Pulmonary artery endothelial cell (primary cell): ENCODE data around the gene PSRC1. TPM values are rescaled to one million over a fixed set of nuclear protein-coding genes. Genes with fewer than 3 reads are reported as not detected.
"Not testable (repeated sequence)": the region's sequence is repeated elsewhere in the genome, so short reads cannot be mapped to it uniquely, and the experiment has no call there.

Experiments used
- DNase-seq: peaks from one replicate; pipeline ENCODE4 v3.0.0-alpha.2; 2011; ENCODE audit warnings: low read depth, low spot score
- total RNA-seq: library from RNA; depleted of rRNA; stranded (reverse); fragments of >200 nt; gene quantifications from 2 replicates; pipeline ENCODE4 v1.2.3, GENCODE V29; 2014

Gene PSRC1
- total RNA-seq, 1 donor from 2014 or later, result 5.5 TPM

DNA sequence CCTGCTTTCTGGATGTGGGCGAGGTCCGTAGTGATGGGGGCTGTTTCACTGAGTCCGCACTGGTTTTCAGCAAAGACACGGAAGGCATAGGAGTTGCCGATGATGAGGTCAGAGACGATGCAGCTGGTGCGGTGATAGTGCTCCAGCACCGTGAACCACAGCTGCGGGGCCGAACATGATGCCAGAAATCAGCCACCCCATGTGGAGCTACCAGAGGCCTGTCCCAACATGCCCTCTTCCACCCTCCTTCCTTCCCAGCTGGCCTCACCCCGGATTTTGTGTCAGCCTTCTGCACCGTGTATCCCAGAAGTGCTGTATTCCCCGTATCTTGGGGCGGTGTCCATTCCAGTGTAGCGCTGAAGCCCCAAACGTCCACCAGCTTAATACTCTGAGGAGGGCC, 13.8 kb upstream of the PSRC1 start:
- DNase-seq, result no peak

DNA sequence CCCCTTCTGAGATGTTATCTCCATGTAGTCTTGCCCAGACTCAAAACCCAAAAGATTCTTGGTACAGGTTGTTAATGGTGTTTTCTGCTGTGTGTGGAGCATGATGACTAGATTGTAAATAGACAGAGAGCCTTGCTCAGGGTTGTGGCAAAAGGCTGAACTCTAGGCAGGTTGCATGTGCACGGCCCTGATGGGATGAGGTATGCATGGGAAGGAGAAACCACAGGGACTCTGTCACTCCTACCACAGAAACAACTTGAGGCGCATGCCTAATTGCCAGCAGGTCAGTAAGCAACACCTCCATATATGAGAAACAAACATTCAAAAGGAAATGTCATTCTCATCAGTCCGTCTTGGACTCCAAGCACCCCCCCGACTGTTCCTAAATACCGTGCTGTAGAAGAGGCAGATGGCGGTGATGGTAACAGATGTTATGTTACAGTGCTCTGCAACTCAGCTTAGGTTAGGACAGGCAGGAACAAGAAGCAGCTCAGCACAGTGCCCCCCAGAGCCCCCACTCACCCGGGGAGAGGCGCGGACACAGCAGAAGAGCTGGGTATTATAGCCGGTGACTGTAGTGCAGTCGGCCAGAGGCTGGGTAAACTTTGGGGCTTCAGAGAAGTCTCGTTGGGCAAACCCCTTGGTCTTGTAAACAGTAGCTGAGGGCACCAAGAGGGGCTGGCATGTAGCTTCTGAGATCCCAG, 12.9 kb upstream of the PSRC1 start:
- no peak for DNase-seq

DNA sequence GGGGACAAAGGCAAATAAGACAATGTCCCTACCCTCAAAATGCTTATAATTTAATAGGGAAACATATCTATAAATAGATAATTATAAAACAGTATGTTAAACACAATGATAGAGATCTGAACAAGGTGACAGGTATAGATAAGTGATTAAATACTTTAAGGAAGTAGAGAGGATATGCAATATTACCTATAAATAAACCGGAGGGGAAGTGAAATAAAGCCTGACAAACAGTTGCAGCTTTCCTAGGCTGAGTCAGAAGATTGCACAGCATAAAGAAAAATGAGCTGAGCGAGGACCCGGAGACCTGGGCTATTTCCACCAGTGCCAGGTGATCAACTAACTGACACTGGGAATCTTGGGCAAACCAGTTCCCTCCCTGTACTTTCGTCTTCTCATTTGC, 11.5 kb upstream of the PSRC1 start:
- no peak for DNase-seq

GRCh38 chr1:109293026-109293425, 10.1 kb upstream of the PSRC1 start:
- no peak for DNase-seq

GRCh38 chr1:109292364-109292763, 9.4 kb upstream of the PSRC1 start:
- DNase-seq, result no peak

GRCh38 chr1:109290998-109291397, 8.1 kb upstream of the PSRC1 start:
- no peak for DNase-seq

GRCh38 chr1:109290137-109290536, 7.2 kb upstream of the PSRC1 start:
- DNase-seq, result no peak

- not testable (repeated sequence) for DNase-seq
Observed at GRCh38 chr1:109286762-109287161, 3.8 kb upstream of the PSRC1 start.

DNA sequence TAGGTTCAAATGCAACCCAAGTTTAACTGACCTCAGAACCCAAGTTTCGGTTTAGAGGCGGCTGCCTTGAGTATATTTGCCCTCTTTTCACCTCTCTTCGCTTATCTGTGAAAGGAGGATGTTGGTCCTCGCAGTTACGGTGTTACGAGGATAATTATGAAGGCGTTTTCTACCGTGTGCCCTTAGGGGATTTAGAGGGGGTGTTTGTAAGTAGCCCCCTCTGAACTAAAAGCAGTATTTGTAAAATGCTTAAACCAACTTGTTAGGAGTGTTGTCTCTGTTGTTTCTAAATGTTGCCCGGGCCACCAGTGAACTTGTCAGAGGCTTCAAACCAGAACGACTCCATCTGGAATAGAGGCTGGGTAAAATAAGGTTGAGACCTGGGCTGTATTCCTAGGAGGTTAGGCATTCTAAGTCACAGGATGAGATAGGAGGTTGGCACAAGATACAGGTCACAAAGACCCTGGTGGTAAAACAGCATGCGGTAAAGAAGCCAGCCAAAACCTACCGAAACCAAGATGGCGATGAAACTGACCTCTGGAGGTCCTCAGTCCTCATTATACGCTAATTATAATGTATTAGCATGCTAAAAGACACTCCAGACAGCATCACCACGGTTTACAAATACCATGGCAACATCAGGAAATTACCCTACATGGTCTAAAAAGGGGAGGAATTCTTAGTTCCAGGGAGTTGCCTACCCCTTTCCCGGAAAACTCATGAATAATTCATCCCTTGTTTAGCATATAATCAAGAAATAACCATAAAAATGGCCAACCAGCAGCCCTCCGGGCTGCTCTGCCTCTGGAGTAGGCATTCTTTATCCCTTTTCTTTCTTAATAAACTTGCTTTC, 1.0 kb upstream of the PSRC1 start:
- no peak for DNase-seq

DNA sequence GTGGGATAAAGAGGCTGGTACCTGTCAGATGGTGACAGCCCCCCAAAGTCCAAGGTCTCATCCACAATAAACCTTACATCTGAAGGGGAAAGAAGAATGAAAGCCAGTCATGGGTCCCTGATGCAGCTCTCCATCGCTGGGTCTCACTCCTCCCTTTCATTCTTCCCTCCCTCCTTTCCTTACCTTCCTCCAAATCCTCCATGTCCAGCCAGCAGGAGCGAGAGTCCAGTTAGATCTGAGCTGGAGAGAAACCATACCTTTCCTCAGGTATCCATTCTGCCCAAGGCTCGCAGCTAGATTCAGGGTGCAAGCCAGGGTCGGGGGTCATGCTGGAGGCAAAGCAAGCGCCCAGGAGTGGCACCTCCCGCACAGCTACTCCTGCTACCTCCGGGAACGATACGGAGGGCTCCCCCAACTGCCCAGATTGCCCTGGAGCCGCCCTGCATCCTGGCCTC, 421 bp downstream of the PSRC1 start:
- no peak for DNase-seq

GRCh38 chr1:109281680-109282496, 1.1 kb downstream of the PSRC1 start:
- DNase-seq, result no peak

DNA sequence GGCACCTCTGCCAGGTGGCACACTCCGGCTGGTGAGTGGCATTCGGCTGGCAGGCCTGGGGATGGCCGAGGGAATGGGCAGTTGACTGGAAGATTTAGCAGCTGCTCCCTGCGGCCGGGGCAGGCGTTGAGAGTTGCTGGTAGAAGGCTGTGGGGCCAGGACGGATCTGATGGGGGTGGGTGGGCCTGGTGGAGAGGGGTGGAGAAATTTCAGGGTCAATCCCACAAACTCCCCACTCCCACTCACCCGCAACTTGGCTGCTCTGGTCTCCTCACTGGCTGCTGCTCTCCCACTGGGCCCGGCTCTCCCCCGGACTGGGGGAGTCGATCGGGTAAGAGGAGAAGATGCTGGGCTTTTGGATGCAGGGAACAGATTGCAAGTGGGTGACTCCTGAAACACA, 2.1 kb downstream of the PSRC1 start:
- no peak for DNase-seq

DNA sequence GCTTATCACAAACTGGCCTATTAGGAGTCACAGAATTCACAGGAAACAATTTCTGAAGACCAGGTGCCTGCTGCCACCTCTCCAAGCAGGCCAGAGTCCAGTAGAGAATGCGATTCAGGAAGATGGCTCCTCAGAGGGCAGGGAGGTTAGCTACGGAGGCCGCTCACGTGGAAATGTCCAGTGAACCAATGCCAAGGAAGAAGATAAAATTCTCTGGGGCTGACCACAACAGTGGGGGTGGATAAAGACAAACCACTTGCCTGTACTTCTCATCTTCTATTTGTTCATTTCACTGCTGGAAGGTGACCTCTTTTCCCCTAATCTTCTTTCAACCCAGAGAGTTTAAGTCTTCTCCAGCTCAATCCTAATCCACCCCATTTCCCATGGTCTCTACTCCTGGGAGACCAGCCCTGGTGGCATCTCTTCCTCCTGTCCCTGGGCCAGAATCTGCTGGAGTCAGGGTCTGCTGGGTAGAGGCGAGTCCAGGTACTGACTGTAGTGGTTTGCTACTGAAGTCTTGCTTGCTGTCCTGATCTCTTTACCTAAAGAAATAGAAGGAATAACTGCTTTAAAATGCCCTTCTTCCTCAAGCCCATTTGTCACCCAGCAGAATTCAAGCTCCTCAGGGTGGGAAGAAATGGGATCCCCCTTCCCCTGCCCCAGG, 3.2 kb downstream of the PSRC1 start:
- DNase-seq, result no peak

GRCh38 chr1:109277434-109278204, 5.3 kb downstream of the PSRC1 start:
- DNase-seq, result no peak

DNA sequence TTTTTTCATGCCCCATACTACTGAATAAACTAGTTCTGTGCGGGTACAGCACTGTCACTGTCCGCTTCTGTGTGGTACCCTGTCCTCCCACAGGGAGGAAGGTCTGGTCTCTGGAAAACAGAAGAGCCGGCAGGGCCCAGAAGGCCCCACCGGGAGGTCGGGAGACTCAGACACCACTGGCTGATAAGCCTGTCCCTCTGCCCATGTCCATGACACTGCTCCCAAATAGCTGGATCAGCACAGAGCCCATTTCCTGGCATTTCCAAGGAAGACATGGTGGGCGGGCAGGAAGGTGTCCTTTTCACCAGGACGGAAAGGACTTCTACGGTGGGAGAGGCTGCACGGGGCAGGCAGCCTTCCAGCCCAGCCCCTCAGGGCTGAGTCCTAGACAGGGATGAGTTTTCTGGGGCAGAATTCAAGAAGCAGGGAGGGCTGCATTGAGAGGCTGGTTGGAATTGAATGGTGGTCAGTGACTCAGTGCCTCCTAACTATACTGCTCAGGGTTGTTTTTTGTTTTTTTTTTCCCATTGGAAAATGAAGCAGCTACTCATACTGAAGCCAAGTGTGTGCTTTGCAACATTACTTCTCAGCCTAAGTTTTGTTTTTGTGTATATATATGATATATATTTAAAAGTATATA, 7.1 kb downstream of the PSRC1 start:
- DNase-seq, result no peak

DNA sequence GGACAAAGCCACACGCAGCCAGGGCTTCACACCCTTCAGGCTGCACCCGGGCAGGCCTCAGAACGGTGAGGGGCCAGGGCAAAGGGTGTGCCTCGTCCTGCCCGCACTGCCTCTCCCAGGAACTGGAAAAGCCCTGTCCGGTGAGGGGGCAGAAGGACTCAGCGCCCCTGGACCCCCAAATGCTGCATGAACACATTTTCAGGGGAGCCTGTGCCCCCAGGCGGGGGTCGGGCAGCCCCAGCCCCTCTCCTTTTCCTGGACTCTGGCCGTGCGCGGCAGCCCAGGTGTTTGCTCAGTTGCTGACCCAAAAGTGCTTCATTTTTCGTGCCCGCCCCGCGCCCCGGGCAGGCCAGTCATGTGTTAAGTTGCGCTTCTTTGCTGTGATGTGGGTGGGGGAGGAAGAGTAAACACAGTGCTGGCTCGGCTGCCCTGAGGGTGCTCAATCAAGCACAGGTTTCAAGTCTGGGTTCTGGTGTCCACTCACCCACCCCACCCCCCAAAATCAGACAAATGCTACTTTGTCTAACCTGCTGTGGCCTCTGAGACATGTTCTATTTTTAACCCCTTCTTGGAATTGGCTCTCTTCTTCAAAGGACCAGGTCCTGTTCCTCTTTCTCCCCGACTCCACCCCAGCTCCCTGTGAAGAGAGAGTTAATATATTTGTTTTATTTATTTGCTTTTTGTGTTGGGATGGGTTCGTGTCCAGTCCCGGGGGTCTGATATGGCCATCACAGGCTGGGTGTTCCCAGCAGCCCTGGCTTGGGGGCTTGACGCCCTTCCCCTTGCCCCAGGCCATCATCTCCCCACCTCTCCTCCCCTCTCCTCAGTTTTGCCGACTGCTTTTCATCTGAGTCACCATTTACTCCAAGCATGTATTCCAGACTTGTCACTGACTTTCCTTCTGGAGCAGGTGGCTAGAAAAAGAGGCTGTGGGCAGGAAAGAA, 8.1 kb downstream of the PSRC1 start:
- DNase-seq, result no peak

DNA sequence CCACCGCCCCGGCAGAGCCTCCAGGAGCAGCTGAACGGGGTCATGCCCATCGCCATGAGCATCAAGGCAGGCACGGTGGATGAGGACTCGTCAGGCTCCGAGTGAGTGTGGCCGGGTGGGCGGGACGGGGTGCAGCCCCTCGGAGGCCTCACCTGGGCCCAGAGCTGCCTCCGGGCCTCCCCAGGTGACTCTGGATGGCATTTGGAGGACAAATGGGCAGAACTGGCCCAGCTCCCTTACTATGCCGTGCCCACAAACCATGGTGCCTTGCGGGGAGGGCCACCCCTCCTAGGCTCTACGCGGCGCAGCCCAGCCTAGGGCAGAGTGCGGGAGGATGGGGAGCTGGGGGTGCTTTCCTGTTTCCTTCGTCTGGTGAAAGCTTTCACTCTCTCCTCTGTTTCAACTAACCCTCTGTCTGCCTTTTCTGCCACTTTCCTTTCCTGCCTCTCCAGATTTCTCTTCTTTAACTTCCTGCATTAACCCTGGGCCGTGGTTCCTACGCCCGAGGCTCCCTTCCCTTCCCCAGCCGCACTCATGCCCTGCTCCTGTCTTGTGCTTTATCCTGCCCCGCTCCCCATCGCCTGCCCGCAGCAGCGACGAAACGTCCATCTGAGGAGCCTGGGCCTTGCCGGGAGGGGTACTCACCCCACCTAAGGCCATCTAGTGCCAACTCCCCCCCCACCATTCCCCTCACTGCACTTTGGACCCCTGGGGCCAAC, 9.2 kb downstream of the PSRC1 start:
- DNase-seq, result no peak

DNA sequence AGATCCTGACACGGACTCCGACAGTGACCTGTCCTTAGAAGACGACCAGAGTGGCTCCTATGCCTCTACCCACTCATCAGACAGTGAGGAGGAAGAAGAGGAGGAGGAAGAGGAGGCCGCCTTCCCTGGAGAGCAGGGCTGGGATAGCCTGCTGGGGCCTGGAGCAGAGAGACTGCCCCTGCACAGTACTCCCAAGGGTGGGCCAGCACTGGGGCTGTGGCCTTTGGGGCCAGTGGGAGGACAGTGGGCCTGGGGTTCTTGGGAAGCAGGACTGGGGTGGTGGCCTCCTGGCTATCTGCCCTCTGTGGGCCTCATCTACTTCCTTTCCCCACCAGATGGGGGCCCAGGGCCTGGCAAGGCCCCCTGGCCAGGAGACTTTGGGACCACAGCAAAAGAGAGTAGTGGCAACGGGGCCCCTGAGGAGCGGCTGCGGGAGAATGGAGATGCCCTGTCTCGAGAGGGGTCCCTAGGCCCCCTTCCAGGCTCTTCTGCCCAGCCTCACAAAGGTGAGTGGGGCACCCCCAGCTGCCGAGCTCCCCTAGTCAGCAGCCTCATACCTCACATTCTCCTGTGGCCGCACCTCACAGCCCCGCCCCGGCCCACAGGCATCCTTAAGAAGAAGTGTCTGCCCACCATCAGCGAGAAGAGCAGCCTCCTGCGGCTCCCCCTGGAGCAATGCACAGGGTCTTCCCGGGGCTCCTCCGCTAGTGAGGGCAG, 10.0 kb downstream of the PSRC1 start:
- no peak for DNase-seq
